HepG2 (cell line): ENCODE measurements around the gene GGCT. TPM values are rescaled to one million over a fixed set of nuclear protein-coding genes. Genes with fewer than 3 reads are reported as not detected.

Experiments used
- ATRX ChIP-seq: sonication (generic); formaldehyde crosslinking; IDR thresholded peaks from 2 replicates; pipeline ENCODE4 v1.4.0; 2020; ENCODE audit warnings: missing genetic modification reagents, borderline replicate concordance
- CAMTA2 ChIP-seq: sonication (generic); formaldehyde crosslinking; IDR thresholded peaks from 2 replicates; pipeline ENCODE4 v1.4.0; 2020; ENCODE audit warnings: mild to moderate bottlenecking, missing genetic modification reagents, borderline replicate concordance
- ELF1 ChIP-seq: sonication (generic); formaldehyde crosslinking; IDR thresholded peaks from 2 replicates; pipeline ENCODE4 v1.4.0; 2020; ENCODE audit warnings: missing genetic modification reagents
- EP300 ChIP-seq, 3 experiments: sonication (generic) in 1 of 3; formaldehyde crosslinking in 1 of 3; IDR thresholded peaks; 2 replicates each; pipeline versions ENCODE4 v1.5.1 to v1.6.1; 2011 to 2020; ENCODE audit warnings: low read depth in 2 of 3, low read length in 2 of 3, borderline replicate concordance in 1 of 3, improper control_type of control experiment in 1 of 3, mild to moderate bottlenecking in 1 of 3, missing genetic modification reagents in 1 of 3, moderate library complexity in 1 of 3
- HOXD1 ChIP-seq: sonication (generic); formaldehyde crosslinking; IDR thresholded peaks from 2 replicates; pipeline ENCODE4 v1.5.0; 2020; ENCODE audit warnings: missing genetic modification reagents
- KDM2A ChIP-seq: sonication (generic); formaldehyde crosslinking; IDR thresholded peaks from 2 replicates; pipeline ENCODE4 v1.4.0; 2020; ENCODE audit warnings: low read depth, missing genetic modification reagents, borderline replicate concordance
- NCOA1 ChIP-seq: sonication (generic); formaldehyde crosslinking; IDR thresholded peaks from 2 replicates; pipeline ENCODE4 v1.9.0; 2021; ENCODE audit warnings: missing genetic modification reagents
- POGZ ChIP-seq: sonication (generic); formaldehyde crosslinking; IDR thresholded peaks from 2 replicates; pipeline ENCODE4 v1.4.0; 2020; ENCODE audit warnings: mild to moderate bottlenecking, missing genetic modification reagents
- SETDB1 ChIP-seq: sonication (generic); formaldehyde crosslinking; IDR thresholded peaks from 2 replicates; pipeline ENCODE4 v1.5.1; 2020; ENCODE audit warnings: missing genetic modification reagents, mild to moderate bottlenecking, borderline replicate concordance
- ZMYM4 ChIP-seq: sonication (generic); formaldehyde crosslinking; IDR thresholded peaks from 2 replicates; pipeline ENCODE4 v1.8.1; 2023; ENCODE audit warnings: mild to moderate bottlenecking, missing genetic modification reagents
- ZNF18 ChIP-seq: sonication (generic); formaldehyde crosslinking; IDR thresholded peaks from 2 replicates; pipeline ENCODE4 v1.8.0; 2022; ENCODE audit warnings: mild to moderate bottlenecking, missing genetic modification reagents; ENCODE audit not compliant: insufficient replicate concordance
- ZNF317 ChIP-seq: sonication (generic); formaldehyde crosslinking; IDR thresholded peaks from 2 replicates; pipeline ENCODE4 v1.5.0; 2020; ENCODE audit warnings: mild to moderate bottlenecking, missing genetic modification reagents
- ZNF337 ChIP-seq: sonication (generic); formaldehyde crosslinking; IDR thresholded peaks from 2 replicates; pipeline ENCODE4 v1.5.1; 2020; ENCODE audit warnings: missing genetic modification reagents, low read depth, mild to moderate bottlenecking, borderline replicate concordance
- ZNF770 ChIP-seq: sonication (generic); formaldehyde crosslinking; IDR thresholded peaks from 2 replicates; pipeline ENCODE4 v1.5.0; 2020; ENCODE audit warnings: mild to moderate bottlenecking, missing genetic modification reagents
- ZNF777 ChIP-seq: sonication (generic); formaldehyde crosslinking; IDR thresholded peaks from 2 replicates; pipeline ENCODE4 v1.4.0; 2020; ENCODE audit warnings: missing genetic modification reagents
- polyA plus RNA-seq, 8 experiments: library from polyadenylated mRNA; depleted of rRNA in 3 of 8; stranded (reverse) in 7 of 8; unstranded in 1 of 8; fragments of >200 nt; fragmentation: Illumina TruSeq in 4 of 8; extraction: Trizol in 4 of 8; gene quantifications; 2 replicates each; pipeline versions ENCODE4 v1.2.1 to v1.2.3, GENCODE V29; 2011 to 2016; ENCODE audit warnings: low read depth in 4 of 8, missing spikeins in 1 of 8, mixed read lengths in 1 of 8; ENCODE audit not compliant: insufficient read depth in 1 of 8
- total RNA-seq, 5 experiments: library from RNA; depleted of rRNA; stranded (reverse); fragments of >200 nt; fragmentation: Illumina TruSeq; extraction: Trizol; gene quantifications; 2 replicates each; pipeline ENCODE4 v1.2.3, GENCODE V29; 2016; ENCODE audit warnings: low read depth in 1 of 5
- TF ChIP-seq, protein P1 (sequence below): sonication (generic); formaldehyde crosslinking; conservative IDR thresholded peaks from 2 replicates; pipeline ENCODE4 v1.4.0; 2020; ENCODE audit warnings: missing genetic modification reagents

The GGCT gene
- total and polyA plus RNA-seq, 2 of the 13 experiments (the other 11 are each of a cell fraction or from before 2014, with no cell fraction given), result 19.5 to 78.3 TPM

DNA sequence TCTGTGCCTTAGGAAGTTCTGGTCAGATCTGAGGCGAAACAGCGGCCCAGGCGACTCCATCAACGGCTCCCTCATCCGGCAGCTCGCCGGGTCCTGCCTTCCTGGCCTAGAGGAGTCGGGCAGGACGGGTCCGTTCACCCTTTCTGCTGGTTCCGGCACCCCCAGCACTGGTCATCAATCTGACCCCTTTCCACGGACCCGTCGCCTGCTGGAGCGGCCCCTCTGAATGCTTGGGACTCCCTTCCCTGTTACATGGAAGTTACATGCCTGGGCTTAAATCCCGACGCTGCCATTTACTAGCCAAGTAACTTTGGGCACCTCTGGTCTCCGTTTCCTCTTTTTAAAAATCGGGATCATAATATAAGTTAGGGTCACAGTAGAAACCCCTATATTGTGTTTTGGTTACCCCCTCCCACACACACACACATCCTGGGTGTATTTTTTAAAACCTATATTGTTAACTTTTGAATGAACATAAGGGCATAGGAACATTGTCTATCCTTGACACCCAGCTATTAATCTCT is 607 bp upstream of the GGCT start (continued):
- TF ChIP-seq SETDB1 (CRISPR knock-in tag), result no peak
- no peak for TF ChIP-seq ZNF777 (CRISPR knock-in tag)
- no peak for TF ChIP-seq ATRX (CRISPR knock-in tag)
- TF ChIP-seq ZNF337 (CRISPR knock-in tag), result no peak
- peak; percentile 11 for TF ChIP-seq POGZ
- TF ChIP-seq KDM2A (CRISPR knock-in tag), result no peak
- no peak; the same call in 1 of the 2 replicates for TF ChIP-seq ZNF317 (CRISPR knock-in tag)
- no peak for TF ChIP-seq ZNF18
- TF ChIP-seq CAMTA2 (CRISPR knock-in tag), result 0 out of 2 replicates have a peak, but pooled peaks have one; percentile 27
- TF ChIP-seq NCOA1 (CRISPR knock-in tag), result no peak
- TF ChIP-seq ELF1 (CRISPR knock-in tag), result no peak
- TF ChIP-seq EP300 (IDR thresholded peaks at IDR 0.05; ENCODE audit: low read depth in 2 of 2, low read length in 2 of 2), result no peak
- TF ChIP-seq EP300 (CRISPR knock-in tag; IDR thresholded peaks at IDR 0.05; ENCODE audit: borderline replicate concordance), result 0 out of 2 replicates have a peak, but pooled peaks have one; percentile 1
- no peak for TF ChIP-seq ZNF770
- TF ChIP-seq HOXD1 (CRISPR knock-in tag), result no peak
- TF ChIP-seq ZMYM4 (CRISPR knock-in tag), result no peak; the same call in 1 of the 2 replicates
- TF ChIP-seq, protein P1, sequence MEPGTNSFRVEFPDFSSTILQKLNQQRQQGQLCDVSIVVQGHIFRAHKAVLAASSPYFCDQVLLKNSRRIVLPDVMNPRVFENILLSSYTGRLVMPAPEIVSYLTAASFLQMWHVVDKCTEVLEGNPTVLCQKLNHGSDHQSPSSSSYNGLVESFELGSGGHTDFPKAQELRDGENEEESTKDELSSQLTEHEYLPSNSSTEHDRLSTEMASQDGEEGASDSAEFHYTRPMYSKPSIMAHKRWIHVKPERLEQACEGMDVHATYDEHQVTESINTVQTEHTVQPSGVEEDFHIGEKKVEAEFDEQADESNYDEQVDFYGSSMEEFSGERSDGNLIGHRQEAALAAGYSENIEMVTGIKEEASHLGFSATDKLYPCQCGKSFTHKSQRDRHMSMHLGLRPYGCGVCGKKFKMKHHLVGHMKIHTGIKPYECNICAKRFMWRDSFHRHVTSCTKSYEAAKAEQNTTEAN (CRISPR knock-in tag), result no peak
